Fibroblast of lung (primary cell): ENCODE data around the gene MLYCD. TPM values are rescaled to one million over a fixed set of nuclear protein-coding genes. Genes with fewer than 3 reads are reported as not detected.
A peak's percentile ranks its signal among the peaks of the same experiment; 100 is the strongest.

Source experiments
- DNase-seq, 2 donors: peaks; one replicate each; pipeline versions ENCODE4 v3.0.0 to v3.0.0-alpha.2; 2010; ENCODE audit warnings: low read depth in 2 of 2
- H2AFZ ChIP-seq: 2 replicates; pipeline ENCODE4 v1.5.1; 2012; ENCODE audit warnings: low read length, control low read depth, inconsistent platforms
- H3K27ac ChIP-seq: 2 replicates; pipeline ENCODE4 v1.5.1; 2011; ENCODE audit warnings: low read length, control low read depth; ENCODE audit not compliant: insufficient read depth
- H3K27me3 ChIP-seq: 2 replicates; pipeline ENCODE4 v1.5.1; 2011; ENCODE audit warnings: mild to moderate bottlenecking, low read length; ENCODE audit not compliant: control insufficient read depth, insufficient read depth
- H3K36me3 ChIP-seq: 2 replicates; pipeline ENCODE4 v1.5.1; 2011; ENCODE audit warnings: low read length; ENCODE audit not compliant: control insufficient read depth, insufficient read depth
- H3K4me1 ChIP-seq: 2 replicates; pipeline ENCODE4 v1.5.1; 2011; ENCODE audit warnings: low read length; ENCODE audit not compliant: control insufficient read depth, insufficient read depth; ENCODE audit errors: extremely low read depth
- H3K4me2 ChIP-seq: 2 replicates; pipeline ENCODE4 v1.5.1; 2011; ENCODE audit warnings: low read length, control low read depth; ENCODE audit not compliant: insufficient read depth; ENCODE audit errors: extremely low read depth
- H3K4me3 ChIP-seq, 4 experiments: fragments of 200-600 bp in 1 of 4; sonication (generic) in 1 of 4; replicated peaks in 1 of 4; 2 replicates each; pipeline ENCODE4 v1.5.1; 2011 to 2016; ENCODE audit warnings: low read length in 4 of 4, low read depth in 3 of 4, mild to moderate bottlenecking in 3 of 4, control low read depth in 2 of 4, inconsistent platforms in 1 of 4, mixed read lengths in 1 of 4; ENCODE audit not compliant: insufficient read depth in 1 of 4; ENCODE audit errors: control extremely low read depth in 1 of 4
- H3K79me2 ChIP-seq: 2 replicates; pipeline ENCODE4 v1.5.1; 2012; ENCODE audit warnings: mild to moderate bottlenecking, low read length, inconsistent platforms; ENCODE audit not compliant: control insufficient read depth, insufficient read depth
- H3K9ac ChIP-seq: 2 replicates; pipeline ENCODE4 v1.5.1; 2011; ENCODE audit warnings: mild to moderate bottlenecking, low read length, control low read depth; ENCODE audit not compliant: insufficient read depth
- H3K9me3 ChIP-seq: 2 replicates; pipeline ENCODE4 v1.5.1; 2012; ENCODE audit warnings: low read depth, low read length; ENCODE audit not compliant: control insufficient read depth, insufficient read depth
- H4K20me1 ChIP-seq: 2 replicates; pipeline ENCODE4 v1.5.1; 2011; ENCODE audit warnings: low read length; ENCODE audit not compliant: control insufficient read depth, insufficient read depth; ENCODE audit errors: extremely low read depth
- CTCF ChIP-seq, 2 donors: IDR thresholded peaks in 1 of 2; conservative IDR thresholded peaks in 1 of 2; 1 replicate in 1 of 2; 2 replicates in 1 of 2; pipeline ENCODE4 v1.5.1; 2011 to 2012; ENCODE audit warnings: low read length in 2 of 2, control low read depth in 1 of 2, inconsistent platforms in 1 of 2, low read depth in 1 of 2, mild to moderate bottlenecking in 1 of 2
- EZH2 ChIP-seq: IDR thresholded peaks from 2 replicates; pipeline ENCODE4 v1.5.1; 2012; ENCODE audit warnings: low read length, control low read depth, mild to moderate bottlenecking; ENCODE audit errors: missing control alignments
- polyA minus RNA-seq: library from RNA; depleted of rRNA, polyadenylated mRNA; stranded (reverse); fragments of >200 nt; gene quantifications from 2 replicates; pipeline ENCODE4 v1.2.3, GENCODE V29; 2011; ENCODE audit warnings: low replicate concordance
- polyA plus RNA-seq, 2 donors: library from polyadenylated mRNA; depleted of rRNA in 1 of 2; stranded (reverse) in 1 of 2; unstranded in 1 of 2; fragments of >200 nt; gene quantifications; 2 replicates each; pipeline ENCODE4 v1.2.1, GENCODE V29; 2011 to 2012; ENCODE audit warnings: missing spikeins in 1 of 2
- total RNA-seq: library from RNA; depleted of rRNA; stranded (reverse); fragments of >200 nt; gene quantifications from 2 replicates; pipeline ENCODE4 v1.2.1, GENCODE V29; 2014

The MLYCD gene
- 3.3 and 3.8 TPM in 2 replicates for total RNA-seq
- 1.0 TPM in 2 replicates for polyA plus RNA-seq
- 1.4 and 1.7 TPM in 2 replicates for polyA plus RNA-seq (2012)
- polyA minus RNA-seq = 2.2 and 3.7 TPM in 2 replicates

- Histone ChIP-seq H3K36me3 (no peaks in the 10 kb centered on the region), H3K9me3 (no peaks in the 10 kb centered on the region), H3K27me3 (no peaks in the 10 kb centered on the region), H3K4me2 (peak within 1 kb of the TSS; percentile 94), H3K9ac (peak within 1 kb of the TSS; percentile 86), H3K4me1 (peaks cover 9% of the 10 kb centered on the region), H4K20me1 (no peaks in the 10 kb centered on the region), H3K27ac (peak within 1 kb of the TSS; percentile 63), H3K79me2 (peaks cover 2% of the 10 kb centered on the region), H2AFZ (peak within 1 kb of the TSS; percentile 77), H3K4me3 (peak within 1 kb of the TSS; percentile 57 to 75 (median 72))
- no peak for TF ChIP-seq EZH2
- no peak for TF ChIP-seq CTCF (conservative IDR thresholded peaks at IDR 0.05 in 1 of 2, IDR thresholded peaks at IDR 0.05 in 1 of 2; ENCODE audit: low read depth in 1 of 2, low read length in 2 of 2)
- peak; percentile 66 to 67 for DNase-seq
Measured at GRCh38 chr16:83898463-83899271, at the start of gene MLYCD. TSS of gene MLYCD (plus strand) at chr16:83899115. CDS start at chr16:83899145, 30 bp downstream.

GRCh38 chr16:83849421-83849820 is 49.5 kb upstream of the MLYCD start:
- TF ChIP-seq CTCF (conservative IDR thresholded peaks at IDR 0.05 in 1 of 2, IDR thresholded peaks at IDR 0.05 in 1 of 2; ENCODE audit: low read depth in 1 of 2, low read length in 2 of 2) (no peak), EZH2 (no peak)
- H2AFZ ChIP-seq = no peak overlapping the region
- DNase-seq = no peak

GRCh38 chr16:83850947-83851346 is 48.0 kb upstream of the MLYCD start:
- H3K9me3 ChIP-seq = no peaks in the 10 kb centered on the region
- no peaks in the 10 kb centered on the region for H3K79me2 ChIP-seq
- H3K27ac ChIP-seq = no peak overlapping the region
- TF ChIP-seq CTCF (conservative IDR thresholded peaks at IDR 0.05 in 1 of 2, IDR thresholded peaks at IDR 0.05 in 1 of 2; ENCODE audit: low read depth in 1 of 2, low read length in 2 of 2) (no peak), EZH2 (no peak)
- no peak overlapping the region for H3K4me3 ChIP-seq
- no peaks in the 10 kb centered on the region for H3K4me1 ChIP-seq
- no peak overlapping the region for H3K9ac ChIP-seq
- H2AFZ ChIP-seq = no peak overlapping the region
- no peaks in the 10 kb centered on the region for H3K27me3 ChIP-seq
- DNase-seq = no peak
- no peaks in the 10 kb centered on the region for H4K20me1 ChIP-seq
- no peaks in the 10 kb centered on the region for H3K36me3 ChIP-seq
- H3K4me2 ChIP-seq = no peak overlapping the region

More at GRCh38 chr16:83849421-83849820, 49.5 kb upstream of the MLYCD start:
- H3K4me3 ChIP-seq = no peak overlapping the region
- no peaks in the 10 kb centered on the region for H4K20me1 ChIP-seq
- H3K4me2 ChIP-seq = no peak overlapping the region
- no peaks in the 10 kb centered on the region for H3K36me3 ChIP-seq
- no peaks in the 10 kb centered on the region for H3K27me3 ChIP-seq
- no peaks in the 10 kb centered on the region for H3K9me3 ChIP-seq
- H3K27ac ChIP-seq = no peak overlapping the region
- H3K4me1 ChIP-seq = no peaks in the 10 kb centered on the region
- H3K9ac ChIP-seq = no peak overlapping the region
- no peaks in the 10 kb centered on the region for H3K79me2 ChIP-seq
